NCI-H748 treated with DMSO at 0.1 percent for 48 hours (cell line): ENCODE results near the gene MPRIP.
"Not testable (repeated sequence)": the region's sequence is repeated elsewhere in the genome, so short reads cannot be mapped to it uniquely, and the experiment has no call there.

ENCODE experiments used
- DNase-seq: peaks from one replicate; lab custom pipeline; 2025; lab: John Stamatoyannopoulos, UW

Gene MPRIP

GRCh38 chr17:17126131-17127110 lies 84.2 kb downstream of the MPRIP start:
- no peak for DNase-seq

GRCh38 chr17:17127156-17127555 lies 84.9 kb downstream of the MPRIP start:
- no peak for DNase-seq

- no peak for DNase-seq
Observed at GRCh38 chr17:17127730-17128291, 85.6 kb downstream of the MPRIP start.

GRCh38 chr17:17128476-17129075 lies 86.3 kb downstream of the MPRIP start:
- no peak for DNase-seq

- DNase-seq, result no peak
Observed at GRCh38 chr17:17129466-17129865, 87.2 kb downstream of the MPRIP start.

GRCh38 chr17:17130077-17130844 lies 88.0 kb downstream of the MPRIP start:
- no peak for DNase-seq

- no peak for DNase-seq
Observed at GRCh38 chr17:17131839-17132238, 89.6 kb downstream of the MPRIP start.

- no peak for DNase-seq
Observed at GRCh38 chr17:17132746-17133145, 90.5 kb downstream of the MPRIP start.

GRCh38 chr17:17134051-17134956 lies 92.0 kb downstream of the MPRIP start:
- DNase-seq, result no peak

GRCh38 chr17:17134957-17135333 lies 92.7 kb downstream of the MPRIP start:
- DNase-seq, result no peak

- DNase-seq, result not testable (repeated sequence)
Observed at GRCh38 chr17:17136221-17136620, 94.0 kb downstream of the MPRIP start.

GRCh38 chr17:17137731-17138585 lies 95.7 kb downstream of the MPRIP start:
- no peak for DNase-seq

- DNase-seq, result no peak
Observed at GRCh38 chr17:17139972-17140589, 97.8 kb downstream of the MPRIP start.

GRCh38 chr17:17140590-17140980 lies 98.3 kb downstream of the MPRIP start:
- DNase-seq, result no peak

- DNase-seq, result no peak
Observed at GRCh38 chr17:17141279-17141678, 99.0 kb downstream of the MPRIP start.

GRCh38 chr17:17141860-17142552 lies 99.7 kb downstream of the MPRIP start:
- no peak for DNase-seq

GRCh38 chr17:17142556-17142955 lies 100.3 kb downstream of the MPRIP start:
- no peak for DNase-seq

GRCh38 chr17:17143501-17143900 lies 101.2 kb downstream of the MPRIP start:
- DNase-seq, result no peak

- no peak for DNase-seq
Observed at GRCh38 chr17:17144061-17144460, 101.8 kb downstream of the MPRIP start.
